PC-9 (cell line): Measurements from ENCODE around the gene S100Z.

ENCODE experiments used
- EZH2 ChIP-seq: fragments of 200-600 bp; sonication (generic); IDR thresholded peaks from 2 replicates; pipeline ENCODE4 v1.8.0; 2017; ENCODE audit warnings: antibody characterized with exemption, low read depth
- TF ChIP-seq, protein P1 (sequence below): fragments of 200-600 bp; sonication (generic); conservative IDR thresholded peaks from 2 replicates; pipeline ENCODE4 v1.6.1; 2017; ENCODE audit warnings: mixed run types, antibody characterized with exemption, mild to moderate bottlenecking, moderate library complexity

DNA sequence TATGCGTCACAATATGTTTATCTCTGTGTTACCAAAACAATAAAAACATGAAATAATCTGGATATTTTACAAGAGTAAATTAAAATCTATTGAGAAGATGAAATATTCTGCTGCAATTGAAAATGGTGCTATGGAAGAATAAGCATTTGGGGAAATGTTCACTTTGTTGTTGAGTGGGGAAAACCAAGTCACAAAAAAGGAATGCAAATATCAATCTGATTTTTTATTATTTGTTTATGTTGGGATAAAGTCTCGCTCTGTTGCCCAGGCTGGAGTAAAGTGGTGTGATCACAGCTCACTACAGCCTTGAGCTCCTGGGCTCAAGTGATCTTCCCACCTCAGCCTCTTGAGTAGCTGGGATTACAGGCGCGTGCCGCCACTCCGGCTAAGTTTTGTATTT lies 39.6 kb upstream of the S100Z start:
- no peak for TF ChIP-seq EZH2
- TF ChIP-seq, protein P1, sequence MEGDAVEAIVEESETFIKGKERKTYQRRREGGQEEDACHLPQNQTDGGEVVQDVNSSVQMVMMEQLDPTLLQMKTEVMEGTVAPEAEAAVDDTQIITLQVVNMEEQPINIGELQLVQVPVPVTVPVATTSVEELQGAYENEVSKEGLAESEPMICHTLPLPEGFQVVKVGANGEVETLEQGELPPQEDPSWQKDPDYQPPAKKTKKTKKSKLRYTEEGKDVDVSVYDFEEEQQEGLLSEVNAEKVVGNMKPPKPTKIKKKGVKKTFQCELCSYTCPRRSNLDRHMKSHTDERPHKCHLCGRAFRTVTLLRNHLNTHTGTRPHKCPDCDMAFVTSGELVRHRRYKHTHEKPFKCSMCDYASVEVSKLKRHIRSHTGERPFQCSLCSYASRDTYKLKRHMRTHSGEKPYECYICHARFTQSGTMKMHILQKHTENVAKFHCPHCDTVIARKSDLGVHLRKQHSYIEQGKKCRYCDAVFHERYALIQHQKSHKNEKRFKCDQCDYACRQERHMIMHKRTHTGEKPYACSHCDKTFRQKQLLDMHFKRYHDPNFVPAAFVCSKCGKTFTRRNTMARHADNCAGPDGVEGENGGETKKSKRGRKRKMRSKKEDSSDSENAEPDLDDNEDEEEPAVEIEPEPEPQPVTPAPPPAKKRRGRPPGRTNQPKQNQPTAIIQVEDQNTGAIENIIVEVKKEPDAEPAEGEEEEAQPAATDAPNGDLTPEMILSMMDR: no peak
